Progenitor cell of endocrine pancreas (in vitro differentiated cells): Measurements from ENCODE around the gene MYH8. TPM values are rescaled to one million over a fixed set of nuclear protein-coding genes. Genes with fewer than 3 reads are reported as not detected.

ENCODE experiments used
- DNase-seq: peaks from one replicate; pipeline ENCODE4 v3.0.0; 2021; ENCODE audit warnings: low spot score; ENCODE audit not compliant: unreplicated experiment
- H3K27ac Mint-ChIP-seq: 2 replicates; pipeline ENCODE4 v1.8.0; 2021; ENCODE audit warnings: mild to moderate bottlenecking, moderate library complexity, mixed read lengths
- H3K27me3 Mint-ChIP-seq: 2 replicates; pipeline ENCODE4 v1.8.0; 2021; ENCODE audit warnings: mixed read lengths
- H3K36me3 Mint-ChIP-seq: 2 replicates; pipeline ENCODE4 v1.8.0; 2022; ENCODE audit warnings: mixed read lengths; ENCODE audit not compliant: insufficient read depth
- H3K4me1 Mint-ChIP-seq: 2 replicates; pipeline ENCODE4 v1.8.0; 2021; ENCODE audit warnings: low read depth, mixed read lengths
- H3K4me3 Mint-ChIP-seq: 2 replicates; pipeline ENCODE4 v1.8.0; 2021; ENCODE audit warnings: low read depth, mild to moderate bottlenecking, moderate library complexity, mixed read lengths
- H3K9me3 Mint-ChIP-seq: 2 replicates; pipeline ENCODE4 v1.8.0; 2021; ENCODE audit warnings: low read depth, mixed read lengths
- total RNA-seq: library from RNA; stranded (reverse); gene quantifications from 2 replicates; pipeline ENCODE4 v1.2.1, GENCODE V29; 2021
- TF ChIP-seq, protein P1 (sequence below): fragments of 200-600 bp; sonication (generic); IDR thresholded peaks from one replicate; pipeline ENCODE4 v1.5.0; 2021; ENCODE audit warnings: antibody characterized with exemption, mild to moderate bottlenecking; ENCODE audit not compliant: unreplicated experiment

MYH8 gene
- total RNA-seq, 1 donor from 2014 or later = not detected

DNA sequence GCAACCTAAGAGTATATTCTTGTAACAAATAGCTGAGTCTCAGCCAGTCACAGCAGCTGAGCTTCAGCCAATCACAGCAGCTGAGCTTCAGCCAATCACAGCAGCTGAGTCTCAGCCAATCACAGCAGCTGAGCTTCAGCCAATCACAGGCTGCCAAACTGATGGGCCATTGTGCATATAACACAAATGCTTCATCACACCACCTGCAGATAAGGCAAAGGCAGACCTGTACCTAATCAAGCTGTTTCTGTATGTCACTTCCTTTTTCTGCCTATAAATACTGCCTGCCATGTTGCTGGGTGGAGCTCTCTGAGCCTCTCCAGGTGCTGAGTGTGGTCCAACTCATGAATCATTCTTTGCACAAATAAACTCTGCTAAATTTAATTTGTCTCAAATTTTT, 68.9 kb downstream of the MYH8 start:
- Mint-ChIP-seq H3K9me3 (no peaks in the 10 kb centered on the region), H3K4me1 (no peaks in the 10 kb centered on the region), H3K27me3 (peaks cover 4% of the 10 kb centered on the region), H3K4me3 (no peak overlapping the region), H3K27ac (no peak overlapping the region), H3K36me3 (no peaks in the 10 kb centered on the region)
- TF ChIP-seq, protein P1, sequence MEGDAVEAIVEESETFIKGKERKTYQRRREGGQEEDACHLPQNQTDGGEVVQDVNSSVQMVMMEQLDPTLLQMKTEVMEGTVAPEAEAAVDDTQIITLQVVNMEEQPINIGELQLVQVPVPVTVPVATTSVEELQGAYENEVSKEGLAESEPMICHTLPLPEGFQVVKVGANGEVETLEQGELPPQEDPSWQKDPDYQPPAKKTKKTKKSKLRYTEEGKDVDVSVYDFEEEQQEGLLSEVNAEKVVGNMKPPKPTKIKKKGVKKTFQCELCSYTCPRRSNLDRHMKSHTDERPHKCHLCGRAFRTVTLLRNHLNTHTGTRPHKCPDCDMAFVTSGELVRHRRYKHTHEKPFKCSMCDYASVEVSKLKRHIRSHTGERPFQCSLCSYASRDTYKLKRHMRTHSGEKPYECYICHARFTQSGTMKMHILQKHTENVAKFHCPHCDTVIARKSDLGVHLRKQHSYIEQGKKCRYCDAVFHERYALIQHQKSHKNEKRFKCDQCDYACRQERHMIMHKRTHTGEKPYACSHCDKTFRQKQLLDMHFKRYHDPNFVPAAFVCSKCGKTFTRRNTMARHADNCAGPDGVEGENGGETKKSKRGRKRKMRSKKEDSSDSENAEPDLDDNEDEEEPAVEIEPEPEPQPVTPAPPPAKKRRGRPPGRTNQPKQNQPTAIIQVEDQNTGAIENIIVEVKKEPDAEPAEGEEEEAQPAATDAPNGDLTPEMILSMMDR = no peak
- no peak for DNase-seq

DNA sequence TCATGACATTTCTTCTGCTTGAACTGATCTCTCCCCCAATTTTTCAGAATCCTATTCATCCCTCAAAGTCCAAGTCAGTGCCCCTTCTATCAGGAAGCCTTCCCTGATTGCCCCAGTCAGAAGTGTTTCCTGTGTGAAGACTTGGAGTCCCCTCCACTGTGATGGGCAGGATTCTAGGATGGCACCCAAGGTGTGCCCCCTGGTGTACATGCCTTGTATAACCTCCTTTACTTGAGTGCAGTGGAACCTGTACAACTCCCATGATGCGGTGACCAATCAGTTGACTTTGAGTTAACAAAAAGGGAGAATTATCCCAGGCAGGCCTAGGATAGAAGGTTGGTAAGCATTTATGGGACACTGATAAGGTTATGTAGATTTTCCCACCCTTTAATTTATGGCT, 72.3 kb downstream of the MYH8 start:
- Mint-ChIP-seq H3K36me3 (no peaks in the 10 kb centered on the region), H3K27me3 (no peaks in the 10 kb centered on the region), H3K4me3 (no peak overlapping the region), H3K9me3 (no peaks in the 10 kb centered on the region), H3K27ac (no peak overlapping the region), H3K4me1 (no peaks in the 10 kb centered on the region)
- TF ChIP-seq, protein P1 = no peak
- no peak for DNase-seq

DNA sequence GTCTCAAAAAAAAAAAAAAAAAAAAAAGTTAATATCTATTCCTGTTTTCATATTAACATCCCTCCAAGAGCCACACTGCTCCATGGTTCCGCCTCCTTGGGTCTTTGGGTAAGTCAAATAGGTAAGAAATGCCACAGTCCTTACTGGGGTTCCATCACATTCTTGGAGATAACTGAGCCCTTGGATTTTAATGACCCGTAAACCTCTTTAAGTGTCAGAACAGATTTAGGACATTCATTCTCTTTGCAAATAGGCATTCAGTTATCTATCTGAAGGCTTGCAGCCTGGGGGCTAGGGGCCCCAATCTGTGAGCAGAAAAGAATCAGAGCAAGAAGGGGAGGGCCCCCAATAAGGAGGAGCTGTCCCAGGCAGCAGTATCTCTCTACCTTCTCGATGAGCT, 76.9 kb downstream of the MYH8 start:
- Mint-ChIP-seq H3K9me3 (no peaks in the 10 kb centered on the region), H3K4me1 (no peaks in the 10 kb centered on the region), H3K27ac (no peak overlapping the region), H3K4me3 (no peak overlapping the region), H3K36me3 (no peaks in the 10 kb centered on the region), H3K27me3 (no peaks in the 10 kb centered on the region)
- DNase-seq = no peak
- TF ChIP-seq, protein P1 = no peak

Other genes with a start within 250 kb of the MYH8 start
- gene GAS7, start 223.3 kb downstream of the MYH8 start, total RNA-seq = 3.4 and 3.8 TPM in 2 replicates
- gene MYH13, start 48.9 kb downstream of the MYH8 start, total RNA-seq = not detected in 2 replicates
- gene MYH4, start 47.6 kb upstream of the MYH8 start, total RNA-seq = not detected in 2 replicates
- gene MYH1, start 96.6 kb upstream of the MYH8 start, total RNA-seq = not detected in 2 replicates
- gene MYH2, start 127.7 kb upstream of the MYH8 start, total RNA-seq = not detected in 2 replicates
- 4.4 and 5.6 TPM in 2 replicates for gene MYH3, start 235.4 kb upstream of the MYH8 start, total RNA-seq